Stimulated activated naive CD4-positive, alpha-beta T cell (primary cell): ENCODE results near the gene PRELID1.
"Not testable (repeated sequence)": the region's sequence is repeated elsewhere in the genome, so short reads cannot be mapped to it uniquely, and the experiment has no call there.

Source experiments
- DNase-seq, 6 experiments: peaks; one replicate each; lab custom pipeline; 2025; lab: John Stamatoyannopoulos, UW

PRELID1 gene, protein sequence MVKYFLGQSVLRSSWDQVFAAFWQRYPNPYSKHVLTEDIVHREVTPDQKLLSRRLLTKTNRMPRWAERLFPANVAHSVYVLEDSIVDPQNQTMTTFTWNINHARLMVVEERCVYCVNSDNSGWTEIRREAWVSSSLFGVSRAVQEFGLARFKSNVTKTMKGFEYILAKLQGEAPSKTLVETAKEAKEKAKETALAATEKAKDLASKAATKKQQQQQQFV

GRCh38 chr5:177303121-177303924, at the start of gene PRELID1, which contains the start of gene RAB24:
Gene PRELID1 (plus strand): TSS chr5:177303799. CDS start chr5:177303986, 187 bp downstream.
Gene RAB24 (minus strand): TSS chr5:177303719. CDS start chr5:177303288, 431 bp downstream.
- peak; percentile 72 to 87 (median 82) for DNase-seq

- DNase-seq = no peak
These were observed 47.3 kb upstream of the PRELID1 start for GRCh38 chr5:177256296-177256695.

- DNase-seq = not testable (repeated sequence)
These were observed 44.9 kb upstream of the PRELID1 start for GRCh38 chr5:177258711-177259110.

GRCh38 chr5:177260961-177261360, 42.6 kb upstream of the PRELID1 start:
- no peak for DNase-seq

DNA sequence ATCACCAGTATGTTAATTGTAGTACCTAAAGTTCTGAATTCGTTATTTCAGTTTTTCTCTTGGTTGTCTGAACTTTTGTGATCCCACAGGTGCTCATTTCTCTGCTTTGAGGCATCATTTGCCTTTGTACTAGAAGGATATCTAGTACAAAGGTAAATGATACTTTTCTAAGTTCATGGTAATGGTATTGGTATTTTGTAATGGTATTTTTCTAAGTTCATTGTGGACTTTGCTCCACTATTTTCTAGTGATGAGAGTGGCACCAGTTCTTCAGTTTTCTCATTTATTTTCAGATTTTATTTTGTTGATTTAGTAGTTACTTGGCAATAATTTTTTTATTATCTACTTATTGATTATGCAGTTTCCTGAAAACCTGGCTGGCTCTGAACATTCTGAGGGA, 42.1 kb upstream of the PRELID1 start:
- no peak for DNase-seq

DNA sequence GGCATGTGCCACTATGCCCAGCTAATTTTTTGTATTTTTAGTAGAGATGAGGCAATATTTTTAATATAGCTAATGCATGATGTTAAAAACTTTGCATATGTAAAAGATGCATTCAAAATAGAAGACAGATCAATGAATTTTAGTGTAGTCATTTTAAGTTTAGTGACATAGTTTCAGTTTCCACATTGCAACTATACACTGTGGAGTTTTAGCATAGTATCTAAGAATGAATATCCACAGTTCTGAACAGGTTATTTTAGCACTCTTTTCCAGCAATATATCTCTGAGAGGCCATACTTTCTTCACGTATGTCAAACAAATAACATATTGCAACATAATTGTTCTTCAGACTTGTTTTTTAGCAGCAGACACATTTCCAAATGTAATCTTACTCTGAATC, 39.4 kb upstream of the PRELID1 start:
- no peak for DNase-seq

GRCh38 chr5:177265395-177265794, 38.2 kb upstream of the PRELID1 start:
- DNase-seq = no peak

DNA sequence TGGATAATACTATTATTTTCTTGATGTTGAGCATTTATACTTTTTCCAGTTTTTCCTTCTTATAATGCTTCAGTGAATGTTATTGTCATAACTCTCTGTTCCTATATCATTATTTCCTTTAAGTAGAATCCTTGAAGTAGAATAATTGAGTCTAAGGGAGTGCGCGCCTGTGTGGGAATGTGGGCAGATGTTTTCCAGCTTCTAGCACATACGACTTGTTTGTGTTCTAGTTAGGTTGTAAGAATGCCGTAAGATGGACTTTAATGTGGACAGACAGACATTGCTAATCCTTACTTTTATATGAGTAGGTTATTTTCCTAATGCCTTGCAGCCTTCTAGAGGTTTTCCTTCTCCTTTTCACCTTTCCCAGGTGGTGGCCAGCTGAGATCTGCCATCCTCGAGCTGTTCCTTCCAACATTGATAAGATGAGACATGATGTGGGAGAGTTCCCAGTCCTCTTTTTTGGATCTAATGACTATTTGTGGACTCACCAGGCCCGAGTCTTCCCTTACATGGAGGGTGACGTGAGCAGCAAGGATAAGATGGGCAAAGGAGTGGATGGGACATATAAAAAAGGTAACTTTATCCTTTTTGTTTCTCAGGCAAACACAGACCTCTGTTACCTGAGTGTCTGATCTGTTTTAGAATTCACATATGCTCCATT, 34.2 kb upstream of the PRELID1 start:
- no peak for DNase-seq

DNA sequence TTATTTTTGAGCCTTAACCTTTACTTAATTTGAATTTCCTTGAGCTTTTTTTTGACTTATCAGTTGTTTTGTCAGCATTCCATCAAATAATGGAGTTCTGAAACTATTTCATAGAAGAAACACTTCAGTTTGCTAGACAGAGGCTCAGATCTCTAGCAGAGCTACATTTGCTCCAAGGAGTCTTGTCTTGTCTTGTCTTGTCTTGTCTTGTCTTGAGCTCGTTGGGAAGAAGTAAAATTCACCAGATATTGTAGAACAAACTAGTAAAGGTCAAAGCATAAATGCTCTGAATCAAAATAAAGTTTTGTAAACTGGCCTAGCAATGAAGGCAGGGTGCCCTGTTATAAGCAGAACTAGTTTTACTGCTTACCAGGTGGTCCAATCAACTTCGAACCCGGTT, 33.6 kb upstream of the PRELID1 start:
- DNase-seq = no peak

DNA sequence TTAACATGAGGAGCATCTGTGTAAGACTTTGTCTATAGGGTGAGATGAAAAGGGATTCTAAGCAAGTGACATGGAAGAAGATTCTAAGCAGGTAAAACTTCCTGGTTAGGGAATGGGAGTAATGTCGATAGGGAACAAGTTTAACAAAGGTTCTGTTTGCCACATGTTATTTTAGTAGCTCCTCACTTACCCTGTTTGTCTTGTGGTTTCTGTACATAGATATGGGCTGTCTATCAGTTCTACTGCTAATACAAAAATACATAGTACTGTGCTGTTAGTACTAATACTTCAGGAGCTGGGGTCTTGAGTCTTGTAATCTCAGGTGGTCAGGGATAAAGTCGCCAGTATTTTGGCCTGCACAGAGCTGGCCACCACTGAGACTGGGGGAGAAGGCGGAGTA, 32.9 kb upstream of the PRELID1 start:
- no peak for DNase-seq

- DNase-seq = no peak
These were observed 32.5 kb upstream of the PRELID1 start for GRCh38 chr5:177271113-177271512.

- DNase-seq = no peak
These were observed 27.7 kb upstream of the PRELID1 start for GRCh38 chr5:177275883-177276282.

DNA sequence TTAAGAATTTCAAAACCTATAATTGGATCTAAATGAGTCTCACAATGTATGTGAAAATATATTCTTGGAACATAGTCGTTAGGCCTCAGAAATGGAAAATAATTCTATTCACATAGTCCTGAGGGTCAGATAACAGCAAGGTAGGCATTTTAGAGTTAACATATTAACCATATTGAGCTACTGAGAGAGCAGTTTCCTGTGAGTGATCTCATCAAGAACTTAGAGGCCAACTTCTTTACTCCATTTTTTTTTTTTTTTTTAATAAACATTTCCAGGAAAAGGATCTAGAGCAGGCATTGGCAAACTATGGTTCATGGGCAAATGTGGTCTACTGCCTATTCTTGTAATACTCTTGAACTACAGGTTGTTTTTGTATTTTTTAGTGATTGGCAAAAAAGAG, 26.7 kb upstream of the PRELID1 start:
- DNase-seq = no peak

DNA sequence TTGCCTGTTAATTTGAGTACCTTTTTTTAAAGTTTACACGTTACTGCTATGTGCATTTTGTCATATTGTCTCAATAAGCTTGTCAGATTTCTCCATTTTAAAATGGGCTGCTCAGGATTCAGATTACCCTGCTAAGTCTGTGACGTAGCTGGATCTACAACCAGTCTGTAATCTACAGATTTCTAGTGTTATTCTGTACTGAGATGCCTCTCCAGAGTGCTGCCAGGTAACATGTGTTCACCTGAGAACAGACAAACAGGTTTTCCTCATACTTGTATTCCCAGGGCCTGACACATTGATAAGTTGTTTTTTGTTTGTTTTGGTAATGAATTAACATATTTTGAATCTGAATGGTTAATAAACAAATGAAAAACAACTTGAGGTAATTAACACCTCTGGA, 15.4 kb upstream of the PRELID1 start:
- no peak for DNase-seq

DNA sequence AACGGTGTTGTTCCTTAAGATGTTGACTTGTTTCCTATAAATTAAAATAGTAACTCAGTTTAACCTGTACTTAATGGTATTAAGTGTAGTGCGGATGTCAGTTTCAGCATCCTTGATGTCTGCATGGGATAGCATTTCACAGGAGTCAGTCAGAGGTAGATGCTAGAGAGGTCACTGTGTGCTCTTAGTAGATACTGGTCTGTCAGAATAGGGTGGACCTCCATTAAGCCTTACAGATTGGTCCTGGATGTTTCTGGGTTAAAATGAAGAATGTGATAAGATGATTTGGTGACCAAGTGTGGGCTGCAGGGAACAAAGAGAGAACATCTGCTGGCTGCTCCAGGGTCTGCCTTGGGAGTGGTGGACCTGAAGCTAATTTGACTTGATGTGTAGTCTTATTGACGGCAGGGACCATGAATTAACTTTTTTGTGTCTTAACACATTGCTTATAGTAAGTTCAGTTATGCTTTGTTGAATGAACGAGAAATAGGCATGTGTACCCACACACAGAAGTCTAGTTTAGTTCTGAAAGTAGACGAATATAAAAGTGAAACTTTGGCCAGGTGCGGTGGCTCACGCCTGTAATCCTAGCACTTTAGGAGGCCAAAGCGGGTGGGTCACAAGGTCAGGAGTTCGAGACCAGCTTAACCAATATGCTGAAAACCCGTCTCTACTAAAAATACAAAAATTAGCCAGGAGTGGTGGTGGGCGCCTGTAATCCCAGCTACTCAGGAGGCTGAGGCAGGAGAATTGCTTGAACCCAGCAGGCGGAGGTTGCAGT, 12.6 kb upstream of the PRELID1 start:
- DNase-seq = no peak

GRCh38 chr5:177291735-177292134, 11.9 kb upstream of the PRELID1 start:
- no peak for DNase-seq

DNA sequence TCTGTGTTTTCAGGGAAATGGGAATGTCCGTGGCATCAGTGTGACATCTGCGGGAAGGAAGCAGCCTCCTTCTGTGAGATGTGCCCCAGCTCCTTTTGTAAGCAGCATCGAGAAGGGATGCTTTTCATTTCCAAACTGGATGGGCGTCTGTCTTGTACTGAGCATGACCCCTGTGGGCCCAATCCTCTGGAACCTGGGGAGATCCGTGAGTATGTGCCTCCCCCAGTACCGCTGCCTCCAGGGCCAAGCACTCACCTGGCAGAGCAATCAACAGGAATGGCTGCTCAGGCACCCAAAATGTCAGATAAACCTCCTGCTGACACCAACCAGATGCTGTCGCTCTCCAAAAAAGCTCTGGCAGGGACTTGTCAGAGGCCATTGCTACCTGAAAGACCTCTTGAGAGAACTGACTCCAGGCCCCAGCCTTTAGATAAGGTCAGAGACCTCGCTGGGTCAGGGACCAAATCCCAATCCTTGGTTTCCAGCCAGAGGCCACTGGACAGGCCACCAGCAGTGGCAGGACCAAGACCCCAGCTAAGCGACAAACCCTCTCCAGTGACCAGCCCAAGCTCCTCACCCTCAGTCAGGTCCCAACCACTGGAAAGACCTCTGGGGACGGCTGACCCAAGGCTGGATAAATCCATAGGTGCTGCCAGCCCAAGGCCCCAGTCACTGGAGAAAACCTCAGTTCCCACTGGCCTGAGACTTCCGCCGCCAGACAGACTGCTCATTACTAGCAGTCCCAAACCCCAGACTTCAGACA, 9.6 kb upstream of the PRELID1 start:
- DNase-seq = no peak

DNA sequence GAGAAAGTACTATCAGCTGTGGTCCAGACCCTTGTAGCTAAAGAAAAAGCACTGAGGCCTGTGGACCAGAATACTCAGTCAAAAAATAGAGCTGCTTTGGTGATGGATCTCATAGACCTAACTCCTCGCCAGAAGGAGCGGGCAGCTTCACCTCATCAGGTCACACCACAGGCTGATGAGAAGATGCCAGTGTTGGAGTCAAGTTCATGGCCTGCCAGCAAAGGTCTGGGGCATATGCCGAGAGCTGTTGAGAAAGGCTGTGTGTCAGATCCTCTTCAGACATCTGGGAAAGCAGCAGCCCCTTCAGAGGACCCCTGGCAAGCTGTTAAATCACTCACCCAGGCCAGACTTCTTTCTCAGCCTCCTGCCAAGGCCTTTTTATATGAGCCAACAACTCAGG, 9.0 kb upstream of the PRELID1 start:
- DNase-seq = no peak

DNA sequence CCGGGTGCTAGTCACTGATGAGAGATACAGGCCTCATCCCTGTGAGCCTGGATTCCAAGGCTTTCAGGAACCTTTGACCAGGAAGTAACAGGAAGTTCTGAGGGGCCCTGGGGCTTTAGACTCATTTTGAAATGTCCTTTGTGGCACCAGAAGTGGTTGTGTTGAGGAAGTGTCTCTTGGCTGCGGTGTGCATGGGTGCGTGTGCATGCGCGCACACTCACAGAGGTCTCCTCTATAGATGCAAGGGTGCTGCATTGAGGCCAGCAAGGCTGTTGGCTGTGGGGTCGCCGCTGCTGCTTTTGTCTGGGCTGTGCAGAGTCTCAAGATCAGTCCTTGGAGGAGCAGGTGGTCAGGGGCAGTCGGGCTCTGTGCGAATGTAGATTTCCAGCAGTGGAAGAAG, 7.7 kb upstream of the PRELID1 start:
- no peak for DNase-seq

GRCh38 chr5:177296581-177296980, 7.0 kb upstream of the PRELID1 start:
- DNase-seq = no peak

DNA sequence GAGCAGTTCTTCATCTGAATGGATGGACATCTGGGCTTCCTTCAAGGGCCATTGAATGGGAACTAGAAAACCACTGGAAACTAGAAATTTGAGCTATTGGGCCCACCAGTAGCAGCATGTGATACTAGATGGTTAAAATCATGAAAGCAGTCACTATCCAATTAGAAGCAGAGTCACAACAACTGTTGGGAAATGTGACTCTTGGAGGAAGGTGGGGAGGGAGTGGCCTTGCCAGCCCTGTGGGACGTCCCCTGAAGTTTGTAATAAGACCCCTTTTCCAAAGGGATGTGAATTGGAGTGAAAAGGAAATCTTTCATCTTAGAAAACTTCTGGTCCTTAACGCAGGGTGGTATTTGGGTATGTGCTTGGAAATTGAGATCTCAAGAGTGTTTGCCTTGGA, 5.7 kb upstream of the PRELID1 start:
- DNase-seq = no peak
